Measurements from ENCODE around the gene PDE1C. TPM values are rescaled to one million over a fixed set of nuclear protein-coding genes. Genes with fewer than 3 reads are reported as not detected.
A peak's percentile ranks its signal among the peaks of the same experiment; 100 is the strongest.

PDE1C gene
- total and polyA plus RNA-seq, 7 experiments from 2014 or later: 0.21 TPM; not detected in 6

DNA sequence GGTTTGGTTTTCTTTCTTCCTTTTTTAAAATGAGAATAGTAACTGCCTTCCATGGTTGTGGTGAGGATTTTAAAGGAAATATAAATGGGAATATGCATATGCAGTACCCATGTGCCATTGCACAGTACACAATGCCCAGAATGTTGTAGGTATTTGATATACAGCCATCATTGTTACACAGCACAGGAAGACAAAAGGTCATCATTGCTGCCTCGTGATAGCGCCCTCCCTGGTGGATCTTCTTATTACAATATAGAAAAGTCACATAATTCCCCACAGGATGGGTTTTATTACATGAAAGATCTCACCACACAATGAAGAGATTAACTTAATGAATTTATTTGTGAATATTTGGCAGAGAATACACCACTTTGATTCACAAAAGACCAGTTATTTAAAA lies 306.7 kb downstream of the PDE1C start:
- Histone ChIP-seq H3K4me3 (ENCODE audit: low read length) (no peak overlapping the region), H3K9me3 (ENCODE audit: control insufficient read depth in 2 of 3, low read length in 3 of 3) (peaks cover 0 to 6% (median 0%) of the 10 kb centered on the region in 3 experiments), H3K27me3 (ENCODE audit: control insufficient read depth in 2 of 2, insufficient read depth in 2 of 2, low read length in 2 of 2) (no peaks in the 10 kb centered on the region), H3K27ac (ENCODE audit: low read depth, low read length) (no peak overlapping the region), H3K4me1 (ENCODE audit: control insufficient read depth in 2 of 2, insufficient read depth in 2 of 2, low read length in 2 of 2) (no peaks in the 10 kb centered on the region), H3K36me3 (ENCODE audit: control insufficient read depth in 2 of 3, insufficient read depth in 3 of 3, low read length in 3 of 3) (no peaks in the 10 kb centered on the region)
- no peaks in the 10 kb centered on the region for H3K36me3 Mint-ChIP-seq
- H3K27ac Mint-ChIP-seq: no peak overlapping the region
- ChIA-PET CTCF (no interaction called here), POLR2A (no interaction called here)
- H3K27me3 Mint-ChIP-seq: no peaks in the 10 kb centered on the region
- no peak overlapping the region for H3K4me3 Mint-ChIP-seq
- no peak for ATAC-seq
- intact Hi-C loops (cut with micrococcal nuclease): no loop called here
- peaks cover 0 to 6% (median 2%) of the 10 kb centered on the region in 11 donors for H3K9me3 Mint-ChIP-seq
- no peak for DNase-seq
- no peaks in the 10 kb centered on the region for H3K4me1 Mint-ChIP-seq

DNA sequence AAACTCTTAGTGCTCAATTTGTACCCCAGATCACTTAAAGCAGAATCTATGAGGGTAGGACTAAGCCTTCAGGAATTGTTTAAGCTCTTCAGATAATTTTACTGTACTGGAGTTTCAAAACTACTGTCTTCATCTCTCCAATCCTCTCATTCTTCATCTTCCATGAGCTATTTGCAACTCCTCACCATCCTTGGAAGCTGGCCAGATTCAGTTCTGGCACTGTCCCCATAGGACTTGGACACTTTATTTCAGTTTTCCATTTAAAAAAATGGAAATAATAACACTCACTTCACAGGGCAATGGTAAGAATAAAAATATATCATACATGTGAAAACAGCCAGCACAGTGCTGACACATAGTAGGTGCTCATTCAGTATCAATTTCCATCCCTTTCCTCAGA lies 308.6 kb downstream of the PDE1C start:
- ATAC-seq: no peak
- H3K36me3 ChIP-seq (ENCODE audit: control insufficient read depth in 2 of 3, insufficient read depth in 3 of 3, low read length in 3 of 3): no peaks in the 10 kb centered on the region
- ChIA-PET POLR2A (no interaction called here), CTCF (no interaction called here)
- H3K4me3 Mint-ChIP-seq: no peak overlapping the region
- H3K27ac Mint-ChIP-seq: no peak overlapping the region
- no peak for DNase-seq
- no peak overlapping the region for H3K27ac ChIP-seq (ENCODE audit: low read depth, low read length)
- H3K9me3 ChIP-seq (ENCODE audit: control insufficient read depth in 2 of 3, low read length in 3 of 3): peaks cover 0 to 6% (median 0%) of the 10 kb centered on the region in 3 experiments
- no peaks in the 10 kb centered on the region for H3K27me3 Mint-ChIP-seq
- H3K36me3 Mint-ChIP-seq: no peaks in the 10 kb centered on the region
- intact Hi-C loops (cut with micrococcal nuclease): no loop called here
- H3K27me3 ChIP-seq (ENCODE audit: control insufficient read depth in 2 of 2, insufficient read depth in 2 of 2, low read length in 2 of 2): no peaks in the 10 kb centered on the region
- no peaks in the 10 kb centered on the region for H3K4me1 ChIP-seq (ENCODE audit: control insufficient read depth in 2 of 2, insufficient read depth in 2 of 2, low read length in 2 of 2)
- no peaks in the 10 kb centered on the region for H3K4me1 Mint-ChIP-seq
- H3K9me3 Mint-ChIP-seq: peaks cover 0 to 7% (median 2%) of the 10 kb centered on the region in 11 donors
- no peak overlapping the region for H3K4me3 ChIP-seq (ENCODE audit: low read length)

DNA sequence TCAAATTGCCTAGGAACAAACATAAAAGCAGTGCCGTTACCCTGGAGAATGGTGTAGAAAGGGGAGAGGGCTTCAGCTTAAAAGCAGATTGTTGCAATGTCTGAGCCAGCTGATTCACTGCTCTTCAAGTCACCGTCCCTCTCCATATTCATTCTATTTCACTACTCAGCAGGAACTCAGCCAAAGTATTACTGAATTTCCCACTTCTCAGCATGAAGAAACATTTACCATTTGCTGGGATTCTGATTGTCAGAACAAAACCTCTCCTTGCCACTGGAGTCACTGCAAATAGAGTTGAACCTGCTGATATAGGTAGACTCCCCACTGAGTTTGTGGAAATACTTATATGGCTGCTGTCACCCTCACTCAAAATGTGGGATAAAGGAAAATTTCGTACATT lies 311.5 kb downstream of the PDE1C start:
- H3K36me3 ChIP-seq (ENCODE audit: control insufficient read depth in 2 of 3, insufficient read depth in 3 of 3, low read length in 3 of 3): no peaks in the 10 kb centered on the region
- intact Hi-C loops (cut with micrococcal nuclease): no loop called here
- Mint-ChIP-seq H3K4me1 (no peaks in the 10 kb centered on the region), H3K27me3 (no peaks in the 10 kb centered on the region), H3K4me3 (no peak overlapping the region), H3K36me3 (no peaks in the 10 kb centered on the region), H3K27ac (no peak overlapping the region), H3K9me3 (peaks cover 0 to 7% (median 0%) of the 10 kb centered on the region in 11 donors)
- no peak overlapping the region for H3K4me3 ChIP-seq (ENCODE audit: low read length)
- CTCF ChIA-PET: no interaction called here
- POLR2A ChIA-PET: no interaction called here
- no peaks in the 10 kb centered on the region for H3K27me3 ChIP-seq (ENCODE audit: control insufficient read depth in 2 of 2, insufficient read depth in 2 of 2, low read length in 2 of 2)
- H3K9me3 ChIP-seq (ENCODE audit: control insufficient read depth in 2 of 3, low read length in 3 of 3): peaks cover 0 to 6% (median 0%) of the 10 kb centered on the region in 3 experiments
- H3K4me1 ChIP-seq (ENCODE audit: control insufficient read depth in 2 of 2, insufficient read depth in 2 of 2, low read length in 2 of 2): no peaks in the 10 kb centered on the region
- DNase-seq: no peak
- H3K27ac ChIP-seq (ENCODE audit: low read depth, low read length): no peak overlapping the region
- no peak for ATAC-seq

DNA sequence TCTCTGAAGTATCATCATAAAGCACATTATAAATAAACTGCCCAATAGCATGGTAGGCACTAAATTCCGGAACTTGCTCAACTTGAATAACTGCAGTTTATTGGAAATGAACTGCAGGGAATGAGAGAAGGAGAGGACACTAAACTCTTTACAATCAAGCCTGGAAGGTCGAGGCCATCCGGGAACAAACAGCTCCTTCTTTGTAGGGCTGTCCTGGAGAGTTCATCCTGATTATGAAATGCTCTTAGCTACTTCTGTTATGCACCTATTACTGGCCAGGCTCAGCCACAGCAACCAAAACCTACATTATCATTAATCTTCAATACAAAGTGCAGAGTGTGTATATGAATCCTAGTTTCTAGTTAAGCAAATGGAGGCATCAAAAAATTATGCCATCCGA lies 318.5 kb downstream of the PDE1C start:
- DNase-seq: no peak
- peaks cover 0 to 12% (median 0%) of the 10 kb centered on the region in 5 donors for H3K27me3 Mint-ChIP-seq
- POLR2A ChIA-PET: no interaction called here
- no peak overlapping the region for H3K4me3 Mint-ChIP-seq
- no peak overlapping the region for H3K27ac Mint-ChIP-seq
- H3K27ac ChIP-seq (ENCODE audit: low read depth, low read length): no peak overlapping the region
- H3K4me3 ChIP-seq (ENCODE audit: low read length): no peak overlapping the region
- no peaks in the 10 kb centered on the region for H3K9me3 ChIP-seq (ENCODE audit: control insufficient read depth in 2 of 3, low read length in 3 of 3)
- CTCF ChIA-PET: no interaction called here
- peaks cover 0 to 8% (median 0%) of the 10 kb centered on the region in 11 donors for H3K9me3 Mint-ChIP-seq
- intact Hi-C loops (cut with micrococcal nuclease): no loop called here
- ATAC-seq: no peak
- no peaks in the 10 kb centered on the region for H3K4me1 Mint-ChIP-seq
- H3K36me3 ChIP-seq (ENCODE audit: control insufficient read depth in 2 of 3, insufficient read depth in 3 of 3, low read length in 3 of 3): no peaks in the 10 kb centered on the region
- H3K4me1 ChIP-seq (ENCODE audit: control insufficient read depth in 2 of 2, insufficient read depth in 2 of 2, low read length in 2 of 2): no peaks in the 10 kb centered on the region
- H3K36me3 Mint-ChIP-seq: no peaks in the 10 kb centered on the region
- H3K27me3 ChIP-seq (ENCODE audit: control insufficient read depth in 2 of 2, insufficient read depth in 2 of 2, low read length in 2 of 2): no peaks in the 10 kb centered on the region

DNA sequence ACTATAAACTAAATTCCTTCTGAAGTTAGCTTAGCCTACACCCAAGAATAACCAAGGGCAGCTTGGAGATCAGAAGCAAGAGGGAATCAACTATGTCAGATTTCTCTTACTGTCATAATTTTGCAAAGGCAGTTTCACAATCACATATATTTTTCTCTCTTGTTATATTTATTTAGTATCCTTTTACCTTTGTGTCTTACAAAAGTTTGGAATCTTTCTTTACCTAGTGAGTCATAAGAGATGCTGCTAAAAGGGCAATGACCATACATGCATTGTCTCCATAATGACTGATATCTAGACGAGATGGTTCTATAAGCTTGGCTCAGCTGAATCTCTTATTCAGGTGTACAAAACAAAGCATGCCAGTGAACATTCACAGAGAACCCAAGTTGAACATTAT lies 322.1 kb downstream of the PDE1C start:
- Mint-ChIP-seq H3K4me3 (no peak overlapping the region), H3K36me3 (no peaks in the 10 kb centered on the region), H3K4me1 (no peaks in the 10 kb centered on the region), H3K27ac (no peak overlapping the region), H3K9me3 (peaks cover 0 to 8% (median 2%) of the 10 kb centered on the region in 11 donors), H3K27me3 (peaks cover 0 to 19% (median 6%) of the 10 kb centered on the region in 5 donors)
- Histone ChIP-seq H3K27ac (ENCODE audit: low read depth, low read length) (no peak overlapping the region), H3K27me3 (ENCODE audit: control insufficient read depth in 2 of 2, insufficient read depth in 2 of 2, low read length in 2 of 2) (no peaks in the 10 kb centered on the region), H3K36me3 (ENCODE audit: control insufficient read depth in 2 of 3, insufficient read depth in 3 of 3, low read length in 3 of 3) (no peaks in the 10 kb centered on the region), H3K4me3 (ENCODE audit: low read length) (no peak overlapping the region), H3K9me3 (ENCODE audit: control insufficient read depth in 2 of 3, low read length in 3 of 3) (no peaks in the 10 kb centered on the region), H3K4me1 (ENCODE audit: control insufficient read depth in 2 of 2, insufficient read depth in 2 of 2, low read length in 2 of 2) (no peaks in the 10 kb centered on the region)
- DNase-seq: no peak
- ChIA-PET POLR2A (no interaction called here), CTCF (no interaction called here)
- intact Hi-C loops (cut with micrococcal nuclease): loop anchor here in 1 of 2 donors (10.0 kb wide), 1 partner anchor 457 kb away; no protein-coding TSS in a partner anchor
- ATAC-seq: no peak

DNA sequence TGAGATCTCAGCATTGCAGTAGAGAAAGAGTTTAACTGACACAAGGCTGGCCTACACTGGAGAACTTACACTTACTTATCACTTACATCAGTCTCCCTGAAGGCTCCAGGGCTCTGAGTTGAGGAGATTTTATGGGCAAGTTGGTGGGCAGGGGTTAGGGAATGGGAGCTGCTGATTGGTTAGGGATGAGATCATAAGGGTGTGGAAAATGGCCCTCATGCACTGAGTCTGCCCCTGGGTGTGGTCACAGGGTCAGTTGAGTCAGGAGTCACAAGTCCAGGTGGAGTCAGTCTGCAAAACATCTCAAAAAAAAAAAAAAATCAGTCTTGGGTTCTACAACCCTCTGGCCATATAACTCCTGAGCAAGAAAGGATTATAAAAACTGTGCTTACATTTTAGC lies 322.7 kb downstream of the PDE1C start:
- no peak for ATAC-seq
- H3K9me3 Mint-ChIP-seq: peaks cover 0 to 8% (median 2%) of the 10 kb centered on the region in 11 donors
- H3K36me3 ChIP-seq (ENCODE audit: control insufficient read depth in 2 of 3, insufficient read depth in 3 of 3, low read length in 3 of 3): no peaks in the 10 kb centered on the region
- peaks cover 0 to 19% (median 6%) of the 10 kb centered on the region in 5 donors for H3K27me3 Mint-ChIP-seq
- H3K4me3 ChIP-seq (ENCODE audit: low read length): no peak overlapping the region
- H3K9me3 ChIP-seq (ENCODE audit: control insufficient read depth in 2 of 3, low read length in 3 of 3): no peaks in the 10 kb centered on the region
- DNase-seq: no peak
- H3K4me1 Mint-ChIP-seq: no peaks in the 10 kb centered on the region
- intact Hi-C loops (cut with micrococcal nuclease): loop anchor here in 1 of 2 donors (10.0 kb wide), 1 partner anchor 457 kb away; no protein-coding TSS in a partner anchor
- CTCF ChIA-PET: no interaction called here
- no peak overlapping the region for H3K27ac Mint-ChIP-seq
- H3K27ac ChIP-seq (ENCODE audit: low read depth, low read length): no peak overlapping the region
- no peaks in the 10 kb centered on the region for H3K36me3 Mint-ChIP-seq
- H3K27me3 ChIP-seq (ENCODE audit: control insufficient read depth in 2 of 2, insufficient read depth in 2 of 2, low read length in 2 of 2): no peaks in the 10 kb centered on the region
- no peak overlapping the region for H3K4me3 Mint-ChIP-seq
- no peaks in the 10 kb centered on the region for H3K4me1 ChIP-seq (ENCODE audit: control insufficient read depth in 2 of 2, insufficient read depth in 2 of 2, low read length in 2 of 2)
- POLR2A ChIA-PET: no interaction called here

DNA sequence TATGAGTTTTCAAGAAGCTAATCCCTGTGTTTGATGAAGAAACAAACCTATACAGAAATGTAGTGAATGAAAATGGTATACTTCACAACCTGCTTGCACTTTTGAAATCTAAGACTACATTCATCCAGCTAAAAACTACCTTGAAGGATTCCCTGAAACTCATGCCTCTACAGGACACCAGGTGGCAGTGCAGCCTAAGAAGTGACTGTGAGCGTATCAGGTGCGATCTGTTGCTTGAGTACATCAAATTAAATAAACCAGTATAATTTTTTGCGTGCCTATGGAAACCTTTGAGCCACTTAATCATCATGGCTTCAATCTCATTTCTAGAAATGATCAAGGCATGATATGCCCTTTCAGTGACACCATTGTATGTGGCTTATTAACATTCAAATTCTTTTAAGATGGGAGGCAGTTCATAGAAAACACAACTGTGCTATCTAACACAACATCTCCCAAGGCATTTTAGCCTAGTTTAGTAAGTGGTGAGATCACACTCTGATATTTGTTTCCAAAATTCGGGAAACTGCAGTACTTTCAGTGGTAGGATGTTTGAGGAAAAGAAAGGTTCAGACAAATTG lies 325.8 kb downstream of the PDE1C start:
- peak; percentile 53 for ATAC-seq
- intact Hi-C loops (cut with micrococcal nuclease): loop anchor here in 1 of 2 donors (2.0 to 10.0 kb wide), 3 partner anchors 460 to 733 kb away; no protein-coding TSS in a partner anchor

More for the DNA sequence above, 325.8 kb downstream of the PDE1C start:
- H3K4me1 Mint-ChIP-seq: no peaks in the 10 kb centered on the region
- CTCF ChIA-PET: no interaction called here
- no peaks in the 10 kb centered on the region for H3K9me3 ChIP-seq (ENCODE audit: control insufficient read depth in 2 of 3, low read length in 3 of 3)
- no peak overlapping the region for H3K27ac ChIP-seq (ENCODE audit: low read depth, low read length)
- H3K36me3 ChIP-seq (ENCODE audit: control insufficient read depth in 2 of 3, insufficient read depth in 3 of 3, low read length in 3 of 3): no peaks in the 10 kb centered on the region
- DNase-seq: peak in 1 of 9 donors; percentile 39
- H3K36me3 Mint-ChIP-seq: no peaks in the 10 kb centered on the region
- peaks cover 0 to 13% (median 2%) of the 10 kb centered on the region in 5 donors for H3K27me3 Mint-ChIP-seq
- no peak overlapping the region for H3K4me3 Mint-ChIP-seq
- POLR2A ChIA-PET: no interaction called here
- no peaks in the 10 kb centered on the region for H3K27me3 ChIP-seq (ENCODE audit: control insufficient read depth in 2 of 2, insufficient read depth in 2 of 2, low read length in 2 of 2)
- H3K27ac Mint-ChIP-seq: no peak overlapping the region
- H3K9me3 Mint-ChIP-seq: peaks cover 0 to 4% (median 2%) of the 10 kb centered on the region in 11 donors
- no peak overlapping the region for H3K4me3 ChIP-seq (ENCODE audit: low read length)
- H3K4me1 ChIP-seq (ENCODE audit: control insufficient read depth in 2 of 2, insufficient read depth in 2 of 2, low read length in 2 of 2): no peaks in the 10 kb centered on the region

All from naive thymus-derived CD4-positive, alpha-beta T cell (primary cell).